GM13976 (cell line): Measurements from ENCODE around the gene BRI3BP.

Experiments used
- DNase-seq: peaks from one replicate; pipeline ENCODE4 v3.0.0; 2012; ENCODE audit warnings: low spot score
- in situ Hi-C: fragments of 300-500 bp; cut with MboI; formaldehyde crosslinking; loops from one replicate; pipeline ENCODE4 v1.12.0; 2022; ENCODE audit warnings: low sequenced_read_pairs, mixed read lengths, inconsistent platforms; ENCODE audit not compliant: unreplicated experiment
- TF ChIP-seq, protein P1 (sequence below): IDR thresholded peaks from 2 replicates; pipeline ENCODE4 v1.5.1; 2012; ENCODE audit warnings: borderline replicate concordance, mild to moderate bottlenecking; ENCODE audit not compliant: insufficient read depth; ENCODE audit errors: extremely low read depth, missing control alignments, control extremely low read depth

Gene BRI3BP

DNA sequence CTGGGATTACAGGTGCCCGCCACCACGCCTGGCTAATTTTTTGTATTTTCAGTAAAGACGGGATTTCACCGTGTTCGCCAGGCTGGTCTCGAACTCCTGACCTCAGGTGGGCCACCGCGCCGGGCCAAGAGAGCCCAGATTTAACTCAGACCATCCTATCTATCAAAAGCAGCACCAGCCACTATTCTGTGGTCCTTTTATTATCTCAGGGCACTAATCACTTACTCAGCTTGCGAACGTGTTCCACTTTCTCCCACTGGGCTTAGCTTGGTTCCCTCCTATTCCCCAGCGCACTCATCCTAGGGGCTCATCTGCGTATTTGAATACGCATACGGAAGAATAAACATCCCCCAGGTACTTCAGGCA lies 55.6 kb downstream of the BRI3BP start:
- in situ Hi-C loops = no loop called here
- no peak for DNase-seq

DNA sequence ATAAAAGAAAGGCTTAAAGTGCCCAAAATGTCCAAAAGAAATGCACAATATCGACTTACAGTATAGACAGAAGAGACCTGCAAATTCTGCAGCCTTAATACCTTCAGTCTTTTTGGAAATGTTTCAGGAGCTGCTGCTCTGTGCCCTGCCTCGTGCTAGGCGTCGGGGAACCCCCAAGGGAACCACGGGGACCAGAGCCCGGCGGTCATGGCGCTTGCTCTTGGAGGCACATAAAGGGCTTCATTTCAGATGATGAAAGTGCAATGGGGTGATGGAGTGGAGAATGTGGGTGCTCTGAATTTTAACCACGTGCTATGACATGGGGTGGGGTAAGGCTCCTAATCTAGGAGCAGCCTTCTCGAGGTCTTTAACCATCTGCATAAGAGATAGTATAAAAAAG lies 57.0 kb downstream of the BRI3BP start:
- in situ Hi-C loops = no loop called here
- TF ChIP-seq, protein P1, sequence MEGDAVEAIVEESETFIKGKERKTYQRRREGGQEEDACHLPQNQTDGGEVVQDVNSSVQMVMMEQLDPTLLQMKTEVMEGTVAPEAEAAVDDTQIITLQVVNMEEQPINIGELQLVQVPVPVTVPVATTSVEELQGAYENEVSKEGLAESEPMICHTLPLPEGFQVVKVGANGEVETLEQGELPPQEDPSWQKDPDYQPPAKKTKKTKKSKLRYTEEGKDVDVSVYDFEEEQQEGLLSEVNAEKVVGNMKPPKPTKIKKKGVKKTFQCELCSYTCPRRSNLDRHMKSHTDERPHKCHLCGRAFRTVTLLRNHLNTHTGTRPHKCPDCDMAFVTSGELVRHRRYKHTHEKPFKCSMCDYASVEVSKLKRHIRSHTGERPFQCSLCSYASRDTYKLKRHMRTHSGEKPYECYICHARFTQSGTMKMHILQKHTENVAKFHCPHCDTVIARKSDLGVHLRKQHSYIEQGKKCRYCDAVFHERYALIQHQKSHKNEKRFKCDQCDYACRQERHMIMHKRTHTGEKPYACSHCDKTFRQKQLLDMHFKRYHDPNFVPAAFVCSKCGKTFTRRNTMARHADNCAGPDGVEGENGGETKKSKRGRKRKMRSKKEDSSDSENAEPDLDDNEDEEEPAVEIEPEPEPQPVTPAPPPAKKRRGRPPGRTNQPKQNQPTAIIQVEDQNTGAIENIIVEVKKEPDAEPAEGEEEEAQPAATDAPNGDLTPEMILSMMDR = no peak
- no peak for DNase-seq

More for the DNA sequence above, 55.6 kb downstream of the BRI3BP start:
- TF ChIP-seq, protein P1 = no peak

DNA sequence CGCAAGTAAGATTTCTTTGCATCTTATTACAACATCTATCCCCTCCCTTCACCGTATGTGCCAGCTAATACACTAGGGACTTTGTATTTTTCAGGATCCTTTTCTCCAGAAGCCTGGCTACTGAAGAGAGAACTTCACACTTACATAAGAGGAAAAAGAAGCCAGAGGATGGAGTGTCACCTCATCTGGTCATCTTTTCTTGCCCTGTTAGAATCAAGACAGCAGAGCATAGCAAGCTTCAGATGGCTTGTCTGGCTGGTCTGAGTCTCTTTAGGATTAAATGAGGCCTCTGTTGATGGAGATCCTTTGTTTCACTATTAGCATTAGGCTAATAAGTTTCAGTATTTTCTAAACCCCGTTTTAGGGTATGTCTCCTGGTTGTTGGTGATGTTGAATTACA lies 57.4 kb downstream of the BRI3BP start:
- no peak for DNase-seq
- TF ChIP-seq, protein P1 = no peak
- in situ Hi-C loops = no loop called here

DNA sequence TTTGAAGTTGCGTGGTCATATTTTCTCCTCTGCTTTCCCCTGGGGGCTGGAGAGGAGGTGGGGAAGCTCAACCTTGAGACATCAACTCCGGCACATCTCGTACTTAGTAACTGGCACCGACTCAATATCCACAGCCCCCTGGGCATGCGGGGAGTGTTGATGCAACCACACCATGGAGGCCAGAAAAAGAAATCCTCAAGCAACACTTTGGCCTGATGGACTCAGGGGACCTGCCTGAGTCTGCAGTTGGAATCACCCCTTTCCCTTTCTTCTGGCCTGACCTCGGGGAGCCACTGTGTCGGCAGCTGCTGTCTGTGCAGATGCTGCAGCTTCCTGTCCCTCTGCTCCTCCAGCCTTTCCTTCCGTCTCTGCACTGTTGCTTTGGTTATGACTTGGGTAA lies 60.4 kb downstream of the BRI3BP start:
- TF ChIP-seq, protein P1 = no peak
- DNase-seq = no peak
- in situ Hi-C loops = no loop called here

DNA sequence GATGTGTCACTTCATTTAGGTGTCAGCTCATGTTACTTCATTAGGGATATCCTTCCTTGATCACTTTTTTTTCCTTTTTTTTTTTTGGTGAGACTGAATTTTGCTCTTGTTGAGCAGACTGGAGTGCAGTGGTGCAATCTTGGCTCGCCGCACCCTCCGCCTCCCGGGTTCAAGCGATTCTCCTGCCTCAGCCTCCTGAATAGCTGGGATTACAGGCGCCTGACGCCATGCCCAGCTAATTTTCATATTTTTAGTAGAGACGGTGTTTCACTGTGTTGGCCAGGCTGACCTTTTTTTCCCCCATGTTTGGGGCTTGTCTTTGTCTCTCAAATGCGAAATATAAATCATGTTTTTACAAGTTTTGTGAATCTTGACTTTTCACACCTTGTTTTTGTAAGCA lies 62.1 kb downstream of the BRI3BP start:
- TF ChIP-seq, protein P1 = no peak
- in situ Hi-C loops = no loop called here
- no peak for DNase-seq

DNA sequence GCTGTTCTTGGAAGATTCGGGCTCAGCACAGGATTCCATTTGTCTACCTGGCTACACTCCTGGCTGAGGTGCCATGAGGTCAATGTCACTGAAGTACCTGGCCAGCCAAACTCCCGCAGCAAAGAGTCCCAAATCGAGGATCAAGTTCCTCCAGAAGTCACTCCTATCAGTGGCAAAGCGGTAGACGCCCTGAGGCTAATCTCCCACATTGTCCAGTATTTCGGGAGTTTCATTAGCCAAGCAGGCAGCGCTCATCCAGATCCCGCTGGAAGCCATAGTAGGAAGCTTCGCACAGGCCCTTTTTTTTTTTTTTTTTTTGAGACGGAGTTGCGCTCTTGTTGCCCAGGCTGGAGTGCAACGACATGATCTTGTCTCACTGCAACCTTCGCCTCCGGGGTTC lies 62.9 kb downstream of the BRI3BP start:
- in situ Hi-C loops = no loop called here
- DNase-seq = no peak
- TF ChIP-seq, protein P1 = no peak

DNA sequence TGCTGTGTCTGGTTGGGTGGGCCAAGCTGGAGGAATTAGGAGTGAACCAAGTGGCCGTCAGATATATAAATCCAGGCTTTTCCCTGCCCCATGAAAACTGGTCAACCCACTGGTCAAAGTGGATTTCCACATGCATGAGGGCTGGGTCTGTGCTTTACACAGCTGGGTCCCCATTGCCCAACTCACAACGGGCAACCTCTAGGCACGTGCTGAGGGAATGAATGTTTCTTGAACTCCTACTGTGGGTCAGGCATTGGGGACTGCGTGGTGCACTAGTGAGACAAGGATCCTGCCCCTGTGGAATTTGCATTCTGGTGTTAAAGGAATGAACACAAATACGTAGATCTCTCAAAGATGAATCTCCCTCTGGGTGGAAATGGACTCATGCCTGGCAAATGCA lies 64.3 kb downstream of the BRI3BP start:
- in situ Hi-C loops = no loop called here
- no peak for DNase-seq
- TF ChIP-seq, protein P1 = no peak
